HTERT RPE-1 (cell line): ENCODE measurements around the gene TSC22D1.

Source experiments
- in situ Hi-C: fragments of 300-500 bp; cut with MboI; formaldehyde crosslinking; loops from 4 replicates; pipeline ENCODE4 v1.14.3; 2020; ENCODE audit warnings: low sequenced_read_pairs

TSC22D1 gene

GRCh38 chr13:44412346-44412935, 163.7 kb downstream of the TSC22D1 start:
- in situ Hi-C loops, result no loop called here

- in situ Hi-C loops, result no loop called here
Observed at GRCh38 chr13:44411841-44412240, 164.3 kb downstream of the TSC22D1 start.

GRCh38 chr13:44410328-44410859, 165.7 kb downstream of the TSC22D1 start:
- in situ Hi-C loops, result no loop called here

- in situ Hi-C loops, result no loop called here
Observed at GRCh38 chr13:44409595-44409994, 166.5 kb downstream of the TSC22D1 start.

GRCh38 chr13:44407891-44408290, 168.2 kb downstream of the TSC22D1 start:
- in situ Hi-C loops, result no loop called here

GRCh38 chr13:44407379-44407778, 168.8 kb downstream of the TSC22D1 start:
- in situ Hi-C loops, result no loop called here

- in situ Hi-C loops, result no loop called here
Observed at GRCh38 chr13:44406617-44407016, 169.5 kb downstream of the TSC22D1 start.

- in situ Hi-C loops, result no loop called here
Observed at GRCh38 chr13:44404261-44405132, 171.6 kb downstream of the TSC22D1 start.

- in situ Hi-C loops, result no loop called here
Observed at GRCh38 chr13:44403461-44404056, 172.6 kb downstream of the TSC22D1 start.

GRCh38 chr13:44402899-44403445, 173.2 kb downstream of the TSC22D1 start:
- in situ Hi-C loops, result no loop called here

GRCh38 chr13:44401577-44401976, 174.6 kb downstream of the TSC22D1 start:
- in situ Hi-C loops, result no loop called here

- in situ Hi-C loops, result no loop called here
Observed at GRCh38 chr13:44400736-44401135, 175.4 kb downstream of the TSC22D1 start.

GRCh38 chr13:44399074-44399473, 177.1 kb downstream of the TSC22D1 start:
- in situ Hi-C loops, result no loop called here

GRCh38 chr13:44398606-44399005, 177.5 kb downstream of the TSC22D1 start:
- in situ Hi-C loops, result no loop called here

- in situ Hi-C loops, result no loop called here
Observed at GRCh38 chr13:44397766-44398223, 178.3 kb downstream of the TSC22D1 start.

- in situ Hi-C loops, result no loop called here
Observed at GRCh38 chr13:44396701-44397580, 179.2 kb downstream of the TSC22D1 start.

- in situ Hi-C loops, result no loop called here
Observed at GRCh38 chr13:44395976-44396694, 180.0 kb downstream of the TSC22D1 start.

GRCh38 chr13:44394658-44395057, 181.5 kb downstream of the TSC22D1 start:
- in situ Hi-C loops, result no loop called here

GRCh38 chr13:44393391-44393790, 182.7 kb downstream of the TSC22D1 start:
- in situ Hi-C loops, result no loop called here

- in situ Hi-C loops, result no loop called here
Observed at GRCh38 chr13:44389876-44390275, 186.3 kb downstream of the TSC22D1 start.
